Vagina (tissue), 2 donors: ENCODE measurements around the gene SLC26A4.
"Not testable (repeated sequence)": the region's sequence is repeated elsewhere in the genome, so short reads cannot be mapped to it uniquely, and the experiment has no call there.

Source experiments
- CTCF ChIP-seq, 3 experiments: fragments of 450-650 bp in 2 of 3; fragments of 200-600 bp in 1 of 3; sonication (generic) in 1 of 3; IDR thresholded peaks; one replicate each; pipeline ENCODE4 v1.5.1; 2017 to 2019; ENCODE audit warnings: antibody characterized with exemption in 3 of 3, mild to moderate bottlenecking in 2 of 3, moderate library complexity in 2 of 3
- POLR2A ChIP-seq, 2 donors: fragments of 450-650 bp; IDR thresholded peaks; one replicate each; pipeline ENCODE4 v1.6.1; 2017; ENCODE audit warnings: antibody characterized with exemption in 2 of 2, mild to moderate bottlenecking in 2 of 2, moderate library complexity in 2 of 2
- POLR2AphosphoS5 ChIP-seq, 2 donors: sonication (generic); formaldehyde crosslinking; IDR thresholded peaks; one replicate each; pipeline ENCODE4 v1.9.0; 2017; ENCODE audit warnings: antibody characterized with exemption in 2 of 2, mild to moderate bottlenecking in 2 of 2, low read depth in 1 of 2; ENCODE audit not compliant: insufficient read depth in 1 of 2

- not testable (repeated sequence) for TF ChIP-seq CTCF (IDR thresholded peaks at IDR 0.05); POLR2AphosphoS5 (IDR thresholded peaks at IDR 0.05; ENCODE audit: insufficient read depth in 1 of 2, low read depth in 1 of 2); POLR2A (IDR thresholded peaks at IDR 0.05)
These were observed 21.6 kb upstream of the SLC26A4 start for GRCh38 chr7:107639070-107639469.
